T-helper 2 cell treated with Interferon-gamma antibody and Interleukin-4, amounts not matched to agents 100 ng/mL and 5 ng/mL, for 36 hours (primary cell): Measurements from ENCODE around the gene PIEZO1. TPM values are rescaled to one million over a fixed set of nuclear protein-coding genes. Genes with fewer than 3 reads are reported as not detected.

Source experiments
- intact Hi-C: fragments of 100-400 bp; cut with micrococcal nuclease; formaldehyde crosslinking; loops from one replicate; pipeline ENCODE4 v1.15.1; 2023
- total RNA-seq: library from RNA; stranded (reverse); gene quantifications from 2 replicates; pipeline ENCODE4 v1.2.3, GENCODE V29; 2022

Gene PIEZO1
- total RNA-seq, 1 donor from 2014 or later = 306 TPM

DNA sequence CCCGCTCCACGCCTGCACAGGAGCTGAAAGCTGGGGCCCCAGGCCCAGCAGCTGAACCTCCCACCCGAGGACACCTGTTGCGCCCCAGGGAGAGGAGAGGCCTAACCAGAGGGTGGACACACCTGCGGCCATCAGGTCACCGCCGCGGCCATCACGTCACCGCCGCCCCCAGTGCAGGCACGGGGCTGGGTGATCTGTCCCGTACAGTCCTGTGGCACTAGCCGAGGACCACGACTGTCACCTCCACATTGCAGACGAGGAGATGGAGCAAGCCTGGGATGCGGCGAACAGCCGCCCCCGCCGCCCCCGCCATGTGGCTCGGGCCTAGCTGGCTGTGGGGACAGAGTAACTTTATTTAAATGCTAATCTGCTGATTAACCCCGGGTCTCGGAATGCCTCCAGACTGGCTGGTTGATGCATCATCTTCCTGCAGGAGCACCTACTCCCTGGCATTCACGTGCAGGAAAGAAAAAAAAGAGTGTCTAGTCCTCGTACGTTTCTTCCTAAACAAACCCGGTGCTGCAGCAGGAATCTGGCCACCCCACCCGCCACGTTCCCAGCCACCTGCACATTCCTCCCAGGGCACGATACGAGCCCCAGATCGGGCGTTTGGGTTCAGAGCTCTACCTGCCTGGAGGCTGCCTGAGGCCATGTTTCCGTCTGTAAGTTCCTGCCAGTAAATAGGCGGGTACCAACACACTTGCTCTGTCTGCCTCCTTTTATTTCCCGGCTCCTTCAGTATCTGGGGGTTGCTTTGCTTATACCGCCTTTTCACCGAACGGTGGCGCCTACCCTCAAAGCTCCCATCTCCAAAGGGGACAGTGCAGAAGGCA lies 29.9 kb downstream of the PIEZO1 start:
- intact Hi-C loops = no loop called here

DNA sequence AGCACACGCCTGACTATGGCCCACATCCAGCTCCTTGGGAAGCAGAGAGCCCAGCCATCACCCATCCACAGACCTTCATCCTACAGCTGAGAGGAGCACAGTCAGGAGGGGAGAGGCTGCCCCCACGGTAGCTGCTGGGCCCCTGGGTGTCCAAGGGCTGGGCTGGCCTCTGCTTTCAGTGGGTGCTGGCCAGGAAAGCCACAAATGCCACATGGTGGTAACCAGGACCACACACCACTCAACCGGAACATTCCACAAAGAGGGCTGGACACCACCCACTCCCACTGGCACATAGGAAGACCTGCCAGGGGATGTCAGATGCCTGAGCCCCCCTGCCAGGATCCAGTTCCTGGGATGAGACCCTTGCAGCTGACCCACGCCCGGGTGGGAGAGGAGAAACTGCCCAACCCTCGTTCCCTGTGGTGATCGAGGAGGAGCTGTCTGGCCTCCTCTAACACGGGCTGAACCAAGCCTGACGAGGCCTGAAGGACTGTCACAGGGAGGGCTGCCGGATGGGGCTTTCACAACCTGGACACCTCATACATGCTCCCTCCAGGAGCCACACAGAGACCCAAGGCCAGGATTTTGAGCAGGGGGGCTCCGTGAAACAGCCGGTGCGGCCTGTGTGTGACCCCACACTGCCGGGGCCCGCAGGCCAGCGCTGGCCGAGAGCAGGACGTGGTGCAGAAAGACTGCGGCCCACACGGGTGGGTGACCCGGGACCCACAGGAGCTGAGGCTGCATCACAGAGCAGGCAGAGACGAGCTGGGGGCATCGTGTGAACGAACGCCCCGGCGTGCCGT lies 30.7 kb downstream of the PIEZO1 start:
- intact Hi-C loops = no loop called here

DNA sequence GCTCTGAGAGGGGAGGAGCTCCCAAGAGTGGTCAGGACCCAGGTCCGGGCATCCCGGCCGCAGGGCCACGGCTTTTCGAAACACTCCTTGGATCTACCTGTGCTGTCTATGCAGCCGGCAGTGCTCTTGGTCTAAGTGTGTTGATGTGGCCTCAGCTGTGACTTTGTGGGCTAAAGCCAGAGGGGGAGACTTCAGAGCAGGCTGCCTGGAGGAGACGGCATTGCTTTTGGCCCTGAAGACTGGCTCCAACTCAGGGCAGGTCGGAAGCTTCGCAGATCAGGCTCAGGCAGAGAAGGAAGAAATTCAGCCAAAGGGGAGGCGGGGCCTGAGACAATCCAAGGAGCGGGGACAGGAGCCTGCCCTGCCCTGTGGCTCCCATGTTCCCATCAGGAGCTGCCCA lies 31.4 kb downstream of the PIEZO1 start:
- intact Hi-C loops = no loop called here

DNA sequence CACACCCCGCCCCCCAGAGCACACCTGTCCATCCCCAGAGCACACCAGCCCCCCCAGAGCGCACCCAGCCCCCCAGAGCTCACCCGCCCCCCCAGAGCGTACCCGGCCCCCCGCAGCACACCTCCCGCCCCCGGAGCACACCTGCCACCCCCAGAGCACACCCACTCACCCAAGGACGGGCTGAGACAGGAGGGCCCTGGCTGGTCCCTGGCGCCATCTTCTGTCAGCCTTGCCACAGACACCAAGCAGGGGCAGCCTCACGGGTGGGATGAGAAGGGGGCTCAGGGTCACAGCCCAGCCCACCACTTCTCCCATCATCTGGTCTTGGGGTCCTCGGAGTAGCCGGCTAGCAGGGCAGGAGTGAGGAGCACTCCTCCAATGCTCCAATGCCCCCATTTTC lies 31.8 kb downstream of the PIEZO1 start:
- intact Hi-C loops = no loop called here

DNA sequence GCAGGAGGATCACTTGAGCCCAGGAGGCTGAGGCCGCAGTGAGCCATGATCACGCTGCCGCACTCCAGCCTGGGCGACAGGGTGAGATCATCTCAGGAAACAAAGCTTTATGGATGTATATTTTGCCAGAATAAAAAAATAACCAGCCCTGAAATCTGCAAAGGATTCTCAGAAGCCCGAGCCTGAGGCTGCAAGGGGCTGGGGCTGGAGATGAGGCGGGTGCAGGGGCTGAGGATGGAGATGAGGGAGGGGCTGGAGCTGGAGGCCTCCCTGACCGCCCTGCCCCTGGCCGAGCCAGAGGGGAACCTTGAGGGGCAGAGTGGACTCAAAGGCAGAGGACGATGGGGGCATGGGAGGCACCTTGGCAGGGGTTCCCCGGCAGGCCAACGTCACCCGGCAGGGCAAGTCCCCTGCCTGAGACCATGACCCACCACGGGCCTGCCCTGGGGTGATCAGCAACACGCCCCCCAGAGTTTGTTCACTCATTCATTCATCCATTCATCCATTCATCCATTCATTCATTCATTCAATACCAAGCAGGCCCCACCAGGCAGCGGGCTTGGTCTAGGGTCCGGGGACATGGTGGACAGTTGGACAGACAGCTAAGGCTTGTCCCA lies 32.5 kb downstream of the PIEZO1 start:
- intact Hi-C loops = no loop called here

DNA sequence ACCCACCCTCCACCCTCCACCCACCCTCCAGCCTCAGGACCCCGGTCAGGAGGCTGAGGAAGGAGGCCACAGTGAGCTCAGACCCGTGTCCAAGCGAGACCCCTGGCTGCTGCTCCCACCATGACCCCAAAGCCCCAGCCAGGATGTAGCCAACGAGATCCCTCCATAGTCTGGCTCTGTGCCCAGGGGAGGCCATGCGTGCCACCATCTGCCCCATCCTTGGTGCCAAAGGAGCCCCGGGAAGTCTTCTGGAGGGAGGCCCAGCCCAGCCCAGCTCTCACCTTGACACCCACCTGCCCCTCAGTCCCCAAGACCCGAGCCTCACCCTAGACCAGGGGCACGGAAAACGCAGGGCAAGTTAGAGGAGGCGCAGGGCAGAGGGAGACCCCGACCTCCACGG lies 34.2 kb downstream of the PIEZO1 start:
- intact Hi-C loops = no loop called here

DNA sequence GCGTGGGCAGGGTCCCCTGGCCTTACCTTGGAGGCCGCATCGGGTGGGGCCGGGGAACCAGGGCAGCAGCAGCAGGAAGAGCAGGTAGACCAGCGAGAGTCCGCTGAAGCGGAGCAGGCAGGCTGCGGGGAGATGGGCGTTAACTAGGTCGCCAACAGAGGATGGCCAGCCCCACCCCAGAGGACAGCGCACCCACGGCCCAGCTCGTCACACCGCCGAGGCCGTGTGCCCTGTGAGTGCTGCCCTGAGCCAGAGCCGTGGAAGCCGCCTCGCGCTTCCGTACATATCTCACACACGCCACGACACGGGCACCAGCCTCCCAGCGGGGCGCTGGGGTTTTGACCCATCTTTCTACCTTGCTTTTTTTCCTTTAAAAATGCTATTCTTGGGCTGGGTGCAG lies 35.7 kb downstream of the PIEZO1 start:
- intact Hi-C loops = no loop called here

DNA sequence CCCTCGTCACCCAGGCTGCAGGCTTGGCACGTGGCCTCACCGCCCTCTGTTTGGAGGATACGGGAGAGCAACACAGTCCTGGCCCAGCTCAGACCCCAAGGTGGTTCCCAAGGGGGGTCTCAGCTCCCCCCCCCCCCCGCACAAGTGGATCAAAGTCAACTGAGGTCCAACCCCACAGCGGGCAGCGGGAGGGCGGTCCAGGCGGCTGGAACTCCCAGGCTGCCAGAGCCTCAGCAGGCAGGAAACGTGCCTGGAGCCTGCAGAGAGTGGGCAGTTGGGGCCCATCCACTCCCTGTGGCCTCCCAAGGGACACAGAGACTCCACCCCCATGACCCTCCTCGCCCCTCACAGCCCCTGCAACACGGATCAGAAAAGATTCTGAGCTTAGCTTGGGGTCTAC lies 36.7 kb downstream of the PIEZO1 start:
- intact Hi-C loops = no loop called here

DNA sequence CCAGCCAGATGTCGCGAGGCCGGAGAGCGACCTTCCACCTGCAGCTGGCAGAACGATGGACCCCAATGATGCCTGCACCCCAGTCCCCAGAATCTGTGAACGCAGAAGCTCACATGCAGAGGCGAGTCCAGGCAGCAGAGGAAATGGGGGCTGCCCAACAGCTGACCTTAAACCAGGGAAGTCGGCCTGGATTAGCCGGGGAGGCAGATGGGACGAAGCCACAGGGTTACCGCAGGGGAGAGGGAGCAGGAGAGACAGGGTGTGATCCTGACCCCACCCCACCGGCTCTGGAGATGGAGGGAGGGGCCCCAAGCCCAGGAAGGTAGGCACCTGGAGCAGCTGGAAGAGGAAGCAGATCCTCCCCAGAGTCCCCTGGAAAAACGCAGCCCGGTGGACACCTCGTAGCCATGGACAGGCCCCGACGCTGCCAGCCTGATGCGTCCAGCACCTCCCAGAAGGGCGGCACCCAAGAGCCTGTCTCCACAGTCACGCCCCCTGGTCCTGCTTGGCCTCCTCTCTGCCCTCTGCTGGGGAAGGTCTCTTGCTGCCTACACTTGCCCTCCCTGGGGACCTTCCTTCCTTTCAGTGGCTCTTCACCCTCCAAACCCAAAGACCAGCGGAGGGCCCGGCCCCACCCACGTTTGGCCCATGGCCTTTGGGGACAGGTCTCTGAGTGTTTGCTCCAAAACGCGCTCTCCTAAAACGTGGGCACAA lies 37.3 kb downstream of the PIEZO1 start:
- intact Hi-C loops = no loop called here

DNA sequence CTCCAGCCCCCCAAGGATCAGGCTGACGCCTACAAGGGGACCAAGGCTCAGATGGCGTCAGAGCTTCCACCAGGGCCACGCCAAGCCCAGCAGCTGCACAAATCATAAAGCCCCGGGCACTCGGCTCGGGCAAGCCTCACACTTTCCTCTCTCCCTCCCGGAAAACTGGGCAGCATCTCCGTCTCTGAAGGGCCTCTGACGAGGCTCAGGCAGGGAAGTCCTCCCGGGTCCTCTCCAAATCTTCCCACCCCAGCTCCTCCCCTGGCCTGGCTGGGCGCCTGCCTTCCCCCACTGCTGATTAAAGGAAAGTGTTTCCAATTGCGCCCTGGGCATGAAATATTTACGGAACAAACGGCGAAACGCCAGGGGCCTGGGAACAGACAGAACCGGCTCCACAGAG lies 38.5 kb downstream of the PIEZO1 start:
- intact Hi-C loops = no loop called here

DNA sequence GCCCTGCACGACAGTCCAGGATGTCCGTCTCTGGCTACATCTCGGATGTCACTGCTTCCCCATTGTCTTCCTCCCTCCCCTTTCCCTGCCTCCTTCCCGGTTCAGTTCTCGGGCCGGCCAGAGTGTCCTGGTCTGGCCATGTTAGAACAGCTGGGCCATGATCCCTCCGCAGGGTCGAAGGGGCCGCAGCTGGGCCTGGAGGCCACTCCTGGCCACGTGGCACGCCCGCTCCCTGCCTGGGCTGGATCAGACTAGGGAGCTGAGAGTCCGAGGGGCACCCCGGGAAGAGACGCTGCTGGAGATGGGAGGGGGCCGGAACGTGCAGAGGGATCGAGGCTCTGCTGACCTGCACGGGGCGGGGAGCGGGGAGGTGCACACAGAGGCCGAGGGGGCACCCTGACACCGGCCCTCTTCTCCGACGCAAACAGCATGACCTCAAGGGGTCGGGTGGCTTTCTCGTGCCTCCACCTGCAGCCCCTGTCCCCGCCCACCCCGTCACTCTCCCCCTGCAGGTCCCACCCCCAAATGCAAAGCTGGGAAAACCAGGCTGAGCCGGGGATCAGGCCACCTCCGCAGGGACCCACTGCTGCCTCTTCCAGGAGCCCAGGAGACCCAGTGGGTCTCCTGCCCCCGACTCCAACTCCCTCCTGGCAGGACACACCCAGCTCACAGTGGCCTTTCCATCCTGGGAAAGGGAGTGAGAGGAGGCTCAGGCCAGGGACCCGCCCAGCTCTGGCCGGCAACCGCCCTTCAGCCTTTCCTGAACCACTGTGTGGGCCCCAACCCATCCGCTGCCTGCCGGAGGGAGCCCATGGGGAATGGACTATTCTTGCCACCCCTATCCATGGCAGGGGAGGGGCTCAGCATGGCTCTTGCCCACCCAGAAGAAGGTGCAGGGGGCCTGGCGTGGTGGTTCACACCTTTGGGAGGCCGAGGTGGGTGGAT lies 40.2 kb downstream of the PIEZO1 start:
- intact Hi-C loops = loop anchor here (2.0 to 5.0 kb wide), 4 partner anchors 40 to 472 kb away; partner anchors contain the start of genes CDT1, GALNS, PIEZO1 and TRAPPC2L

DNA sequence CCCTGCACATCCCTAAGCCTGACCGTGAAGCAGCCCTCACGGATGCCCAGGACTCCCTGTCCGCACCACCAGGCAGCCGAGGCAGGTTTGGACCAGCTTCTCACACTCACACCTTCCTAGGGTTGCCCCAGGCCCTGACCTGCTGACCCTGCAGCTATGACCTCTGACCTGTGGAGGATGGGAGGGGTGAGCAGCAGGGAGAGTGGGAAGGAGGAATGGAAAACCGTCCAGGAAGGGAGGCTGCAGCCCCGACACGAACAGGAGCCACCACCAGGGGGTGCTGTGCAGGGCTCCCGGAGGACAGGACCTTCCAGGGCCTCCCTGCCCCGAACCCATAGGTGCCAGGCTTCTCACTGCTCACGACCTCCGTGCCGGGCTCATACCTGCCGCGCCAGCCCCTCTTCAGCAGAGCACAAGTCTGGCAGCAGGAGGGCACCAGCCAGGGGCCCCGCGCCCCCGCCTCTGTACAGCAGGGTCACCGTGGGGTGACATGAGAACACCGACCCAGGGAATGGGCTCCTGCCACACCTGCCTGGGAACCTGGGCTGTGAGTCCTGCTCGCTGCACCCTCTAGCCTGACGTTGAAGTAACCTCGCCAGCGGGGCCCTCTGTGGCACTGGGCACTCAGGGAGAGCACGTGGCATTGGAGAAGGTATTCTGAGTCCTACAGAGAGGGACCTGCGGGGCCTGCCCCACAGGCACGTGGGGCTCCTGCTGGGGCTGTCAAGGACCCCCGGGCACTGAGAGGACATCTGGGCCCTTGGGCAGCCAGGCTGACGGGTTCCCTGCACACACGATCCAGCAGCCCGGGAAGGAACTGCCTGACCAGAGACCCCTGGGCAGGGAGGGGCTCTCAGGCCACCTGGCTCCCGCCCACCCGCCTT lies 41.1 kb downstream of the PIEZO1 start:
- intact Hi-C loops = loop anchor here (2.0 to 5.0 kb wide), 4 partner anchors 41 to 473 kb away; partner anchors contain the start of genes CDT1, GALNS, PIEZO1 and TRAPPC2L

DNA sequence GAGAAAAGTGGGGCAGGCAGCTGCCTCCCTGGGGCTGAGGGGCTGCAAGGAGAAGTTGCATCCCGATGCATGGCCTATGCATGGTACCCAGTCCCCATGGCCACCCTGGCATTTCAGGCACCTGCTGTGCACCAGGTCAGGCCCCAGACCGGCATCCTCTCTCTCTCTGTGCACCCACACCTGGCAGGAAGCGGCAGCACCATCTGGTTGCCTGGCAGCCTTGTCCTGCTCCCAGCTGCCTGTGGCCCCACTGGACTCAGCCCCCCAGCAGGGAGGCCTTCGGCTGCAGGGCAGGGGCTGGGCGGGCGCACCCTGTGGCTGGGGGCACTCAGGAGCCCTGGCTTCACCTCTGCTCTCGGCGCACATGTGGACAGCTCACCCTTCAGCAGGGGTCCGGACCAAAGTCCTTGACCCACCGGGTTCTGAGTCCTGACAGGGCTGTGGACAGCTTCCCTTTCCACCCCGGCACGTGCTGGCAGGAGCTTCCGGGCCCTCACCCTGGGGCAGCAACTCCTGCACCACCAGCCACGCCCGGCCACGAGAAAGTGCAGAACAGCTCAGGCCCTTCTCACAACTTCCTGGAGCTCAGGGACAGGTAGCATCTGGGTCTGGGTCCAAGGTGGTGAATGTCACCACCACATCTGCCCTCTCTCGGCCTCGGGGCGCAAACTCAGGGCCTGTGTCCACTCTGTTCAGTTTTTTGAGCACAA lies 42.0 kb downstream of the PIEZO1 start:
- intact Hi-C loops = loop anchor here (5.0 kb wide), 1 partner anchor 59 kb away; the partner anchor contains the start of gene CDT1

DNA sequence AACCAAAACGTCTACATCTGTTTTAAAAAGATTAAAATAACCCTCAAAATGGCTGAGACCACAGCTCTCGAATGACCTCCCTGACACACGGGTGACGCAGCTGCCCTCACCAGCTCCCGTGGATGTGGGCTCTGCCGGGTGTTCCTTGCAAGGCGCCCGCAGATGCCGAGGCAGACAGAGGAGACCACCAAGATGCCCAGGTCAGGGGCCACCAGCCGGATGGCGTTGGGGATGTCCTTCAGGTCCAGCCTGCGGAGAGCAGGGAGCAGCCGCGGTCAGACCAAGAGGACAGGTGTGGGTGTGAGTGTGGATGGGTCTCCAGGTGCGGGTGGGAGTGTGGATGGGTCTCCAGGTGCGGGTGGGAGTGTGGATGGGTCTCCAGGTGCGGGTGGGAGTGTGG lies 43.7 kb downstream of the PIEZO1 start:
- intact Hi-C loops = loop anchor here (5.0 kb wide), 1 partner anchor 61 kb away; the partner anchor contains the start of gene CDT1

DNA sequence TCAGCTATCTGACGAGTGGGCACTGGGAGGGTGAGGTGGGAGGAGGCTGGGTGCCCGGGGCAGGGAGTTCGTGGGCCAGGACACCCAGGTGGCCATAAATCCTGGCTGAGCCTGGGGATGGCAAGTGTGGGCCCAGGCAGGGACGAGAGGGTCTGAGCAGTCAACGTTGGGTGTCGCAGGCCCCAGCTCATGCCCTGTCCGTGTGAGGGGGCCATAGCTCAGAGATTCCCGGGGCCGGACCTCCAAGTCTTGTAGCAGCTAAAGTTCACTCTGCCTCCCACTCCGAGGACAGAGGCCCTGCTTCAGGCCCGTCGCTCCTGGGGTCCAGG lies 44.3 kb downstream of the PIEZO1 start:
- intact Hi-C loops = loop anchor here (5.0 kb wide), 1 partner anchor 62 kb away; the partner anchor contains the start of gene CDT1

DNA sequence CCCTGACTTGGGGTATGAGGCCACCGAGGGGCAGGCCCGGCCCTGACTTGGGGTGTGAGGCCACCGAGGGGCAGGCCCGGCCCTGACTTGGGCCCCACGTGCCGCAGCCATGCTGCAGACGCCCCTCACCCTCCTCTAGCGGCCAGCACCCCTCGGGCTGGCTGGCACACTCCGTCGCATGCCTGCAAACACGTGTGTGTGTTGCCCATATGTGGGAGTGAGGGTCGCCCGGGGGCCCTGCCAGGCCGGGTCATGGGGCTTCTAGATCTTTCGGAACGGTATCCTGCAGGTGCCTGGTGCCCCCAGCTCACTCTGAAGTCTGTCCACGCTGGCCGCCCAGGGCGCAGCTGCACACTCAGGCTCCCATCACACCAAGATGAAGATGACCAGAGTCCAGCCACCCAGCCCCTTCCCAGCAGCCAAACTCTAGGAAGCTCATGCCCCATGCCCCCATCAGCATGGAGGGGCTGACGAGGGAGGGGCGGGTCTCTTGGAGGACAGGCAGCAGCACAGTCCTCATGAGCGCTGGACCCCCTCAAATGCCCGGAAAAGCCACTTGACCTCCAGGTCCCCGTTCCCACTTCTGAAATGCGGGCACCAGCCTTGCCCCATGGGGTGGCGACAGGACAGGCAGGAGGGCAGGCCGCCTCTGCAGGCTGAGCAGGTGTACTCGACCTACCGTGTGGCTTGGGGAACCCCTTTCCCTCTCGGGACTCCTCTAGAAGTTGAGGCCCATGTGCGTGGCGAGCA lies 44.9 kb downstream of the PIEZO1 start:
- intact Hi-C loops = loop anchor here (5.0 kb wide), 2 partner anchors 62 to 427 kb away; partner anchors contain the start of gene CDT1

DNA sequence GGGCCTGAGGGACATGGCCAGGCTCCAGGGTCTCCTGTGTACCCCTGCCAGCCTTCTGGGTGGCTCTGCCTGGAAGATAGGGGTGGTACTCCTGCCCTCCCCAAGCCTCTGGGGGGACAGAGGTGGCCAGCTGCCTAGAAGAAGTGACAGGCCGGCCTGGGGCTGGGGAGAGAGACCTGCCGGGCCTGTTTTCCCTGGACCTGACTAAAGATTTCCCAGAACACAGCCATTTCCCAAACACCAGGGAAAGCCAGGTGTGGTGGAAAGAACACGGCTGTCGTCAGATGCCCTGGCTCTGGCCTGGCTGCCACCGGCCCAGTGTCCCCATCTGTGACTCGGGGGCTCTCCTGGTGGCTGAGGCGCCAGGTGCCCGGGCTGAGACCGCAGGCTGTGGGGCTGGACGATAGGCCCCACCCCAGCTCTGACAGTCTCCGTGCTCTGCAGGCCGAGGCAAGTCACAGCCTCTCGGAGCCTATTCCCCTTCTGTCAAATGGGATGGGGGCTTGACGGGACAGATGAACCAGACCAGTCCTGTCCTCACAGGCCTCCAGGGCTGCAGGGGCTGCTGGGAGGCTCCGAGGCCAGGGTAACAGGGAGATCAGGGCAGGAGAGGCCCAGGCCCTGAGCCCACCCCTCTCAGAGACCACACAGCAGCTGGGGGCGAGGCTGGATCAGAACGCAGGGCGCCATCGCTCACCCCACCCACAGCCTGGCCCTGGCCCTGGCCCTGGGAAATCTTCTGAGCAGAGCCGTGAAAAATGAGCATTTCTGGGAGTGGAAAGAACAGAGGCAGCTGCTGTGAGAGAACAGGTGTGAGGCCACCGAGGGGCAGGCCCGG lies 45.7 kb downstream of the PIEZO1 start:
- intact Hi-C loops = loop anchor here (5.0 kb wide), 1 partner anchor 428 kb away; no protein-coding TSS in a partner anchor
